Measurements from ENCODE around the gene LRG1.

Gene LRG1

GRCh38 chr19:4539693-4540581, at the start of gene LRG1:
Gene LRG1 (minus strand): TSS chr19:4540036. CDS start chr19:4540013, 23 bp downstream.
- peak; percentile 28 for DNase-seq (ENCODE audit: low read depth)

DNA sequence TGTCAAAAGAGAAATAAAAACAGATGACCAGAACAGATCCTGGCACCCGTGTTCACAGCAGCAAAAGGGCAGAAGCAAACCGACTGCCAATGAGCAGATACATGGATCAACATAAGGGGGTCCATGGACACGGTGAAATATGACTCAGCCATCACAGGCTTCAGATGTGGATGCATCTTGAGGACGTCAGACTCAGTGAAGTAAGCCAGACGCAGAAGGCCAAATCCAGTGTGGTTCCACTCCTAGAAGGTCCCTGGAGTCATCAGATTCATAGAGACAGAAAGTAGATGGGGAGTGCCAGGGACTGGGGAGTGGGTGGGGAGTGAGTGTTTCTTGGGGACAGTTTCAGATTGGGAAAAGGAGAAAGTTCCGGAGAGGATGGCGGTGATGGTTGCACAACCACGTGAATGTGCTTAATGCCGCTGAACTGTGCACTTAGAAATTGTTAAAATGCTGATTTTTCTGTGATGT, 48.5 kb upstream of the LRG1 start:
- DNase-seq (ENCODE audit: low read depth), result no peak

DNA sequence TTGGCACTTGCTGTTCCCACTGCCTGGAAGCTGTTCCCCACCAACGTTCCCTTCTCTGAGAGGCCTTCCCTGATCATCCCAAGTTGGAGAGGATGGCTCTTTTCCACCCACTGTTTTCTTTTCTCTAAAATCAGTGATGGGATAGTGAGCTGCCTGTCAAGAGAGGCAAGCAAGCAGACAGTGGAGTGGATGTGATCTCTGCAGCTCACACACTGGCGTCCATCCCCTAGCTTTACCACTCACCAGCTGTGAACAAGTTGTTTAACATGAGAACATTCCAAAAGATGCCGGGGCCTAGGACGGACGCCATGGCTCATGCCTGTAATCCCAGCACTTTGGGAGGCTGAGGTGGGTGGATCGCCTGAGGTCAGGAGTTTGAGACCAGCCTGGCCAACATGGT, 47.7 kb upstream of the LRG1 start:
- no peak for DNase-seq (ENCODE audit: low read depth)

DNA sequence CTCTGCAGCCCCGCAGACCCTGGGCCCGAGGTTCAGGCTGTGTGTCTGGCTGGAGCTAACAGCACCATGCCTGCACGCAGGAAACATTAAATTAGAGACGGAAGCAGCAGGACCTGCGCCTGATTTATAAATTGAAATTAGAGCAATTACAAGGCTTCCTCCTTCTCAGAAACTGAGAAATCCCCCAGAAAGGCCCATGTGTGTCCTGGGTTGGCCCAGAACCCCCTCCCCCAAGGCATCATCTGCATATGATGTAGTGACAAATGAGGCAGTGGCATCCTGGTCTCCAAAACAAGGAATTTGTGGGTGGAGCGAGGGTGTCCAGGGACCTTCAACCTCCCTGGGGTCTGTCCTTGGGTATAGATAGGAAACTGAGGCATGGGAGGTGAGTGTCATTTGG, 46.9 kb upstream of the LRG1 start:
- no peak for DNase-seq (ENCODE audit: low read depth)

DNA sequence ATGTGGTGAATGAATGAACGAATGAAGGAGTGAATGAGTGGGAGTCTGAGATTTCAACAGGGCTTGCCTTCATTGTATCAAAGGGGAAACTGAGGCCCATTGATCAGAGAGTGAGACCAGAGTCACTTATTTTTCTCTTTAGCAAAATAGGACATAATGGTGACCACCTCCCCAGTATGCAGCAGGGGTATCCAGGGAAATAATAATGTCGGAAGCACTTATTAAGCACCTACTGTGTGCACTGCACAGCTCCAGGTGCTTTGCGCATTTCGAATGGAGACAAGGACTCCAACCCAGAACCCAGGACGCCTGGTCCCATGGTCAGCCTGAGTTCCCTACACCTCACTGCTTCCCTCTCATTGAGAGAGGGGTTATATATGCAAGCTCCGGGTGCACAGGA, 46.4 kb upstream of the LRG1 start:
- DNase-seq (ENCODE audit: low read depth), result no peak

DNA sequence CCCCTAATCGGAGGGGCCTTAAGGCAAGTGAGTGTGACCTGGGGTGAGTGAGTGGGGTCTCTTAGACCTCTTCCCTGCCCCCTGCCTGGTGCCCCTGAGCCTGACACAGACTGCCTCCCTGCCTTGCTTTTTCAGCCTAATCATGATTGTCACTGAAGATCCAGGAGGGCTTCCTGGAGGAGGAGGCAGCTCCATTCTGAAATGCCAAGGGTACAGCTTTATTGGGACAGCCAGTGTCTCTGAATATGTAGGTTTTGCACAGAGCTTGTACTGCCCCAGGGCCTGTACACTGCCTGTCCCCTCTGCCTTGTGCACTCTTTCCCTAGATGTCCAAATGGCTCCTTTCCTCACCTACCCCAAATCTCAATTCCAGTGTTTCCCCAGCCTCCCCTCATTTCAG, 45.7 kb upstream of the LRG1 start:
- DNase-seq (ENCODE audit: low read depth), result no peak

DNA sequence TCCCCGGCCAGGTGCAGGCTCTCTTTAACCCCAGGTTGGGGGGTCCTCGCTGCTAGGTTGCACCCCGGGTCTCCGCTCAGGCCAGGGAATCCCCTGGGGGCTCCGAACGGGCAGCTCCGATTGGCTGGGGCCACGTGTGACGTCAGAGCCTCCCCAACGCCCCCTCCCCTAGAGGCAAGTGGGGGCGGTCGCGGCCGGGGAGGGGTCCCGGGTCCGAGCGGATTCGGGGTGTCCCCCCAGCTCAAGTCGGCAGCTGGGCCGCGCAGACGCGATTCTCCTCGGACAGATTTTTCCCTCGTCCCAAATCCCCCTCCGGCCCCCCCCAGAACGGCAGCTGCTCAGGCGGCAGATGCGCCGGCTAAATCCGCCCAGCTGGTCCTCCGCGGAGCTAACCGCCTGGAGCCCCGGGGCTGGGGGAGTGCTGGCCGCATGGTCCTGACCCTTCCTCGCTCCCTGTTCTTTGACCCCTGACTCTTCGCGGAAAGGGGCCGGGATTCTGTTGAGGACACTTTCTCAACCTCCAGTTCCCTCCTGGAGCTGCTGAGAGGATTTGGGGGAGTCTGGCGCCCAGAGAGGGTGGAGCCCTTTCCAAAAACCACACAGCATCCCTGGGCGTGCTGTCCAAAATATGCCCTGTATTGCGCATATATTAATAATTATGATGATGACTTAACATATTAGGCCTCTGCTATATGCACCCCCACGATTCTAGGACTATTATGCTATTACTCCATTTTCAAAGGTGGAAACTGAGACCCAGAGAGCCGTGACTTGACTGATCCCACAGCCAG, 45.0 kb upstream of the LRG1 start:
- no peak for DNase-seq (ENCODE audit: low read depth)

GRCh38 chr19:4583961-4584669, 44.3 kb upstream of the LRG1 start:
- no peak for DNase-seq (ENCODE audit: low read depth)

GRCh38 chr19:4582980-4583842, 43.4 kb upstream of the LRG1 start:
- DNase-seq (ENCODE audit: low read depth), result no peak

DNA sequence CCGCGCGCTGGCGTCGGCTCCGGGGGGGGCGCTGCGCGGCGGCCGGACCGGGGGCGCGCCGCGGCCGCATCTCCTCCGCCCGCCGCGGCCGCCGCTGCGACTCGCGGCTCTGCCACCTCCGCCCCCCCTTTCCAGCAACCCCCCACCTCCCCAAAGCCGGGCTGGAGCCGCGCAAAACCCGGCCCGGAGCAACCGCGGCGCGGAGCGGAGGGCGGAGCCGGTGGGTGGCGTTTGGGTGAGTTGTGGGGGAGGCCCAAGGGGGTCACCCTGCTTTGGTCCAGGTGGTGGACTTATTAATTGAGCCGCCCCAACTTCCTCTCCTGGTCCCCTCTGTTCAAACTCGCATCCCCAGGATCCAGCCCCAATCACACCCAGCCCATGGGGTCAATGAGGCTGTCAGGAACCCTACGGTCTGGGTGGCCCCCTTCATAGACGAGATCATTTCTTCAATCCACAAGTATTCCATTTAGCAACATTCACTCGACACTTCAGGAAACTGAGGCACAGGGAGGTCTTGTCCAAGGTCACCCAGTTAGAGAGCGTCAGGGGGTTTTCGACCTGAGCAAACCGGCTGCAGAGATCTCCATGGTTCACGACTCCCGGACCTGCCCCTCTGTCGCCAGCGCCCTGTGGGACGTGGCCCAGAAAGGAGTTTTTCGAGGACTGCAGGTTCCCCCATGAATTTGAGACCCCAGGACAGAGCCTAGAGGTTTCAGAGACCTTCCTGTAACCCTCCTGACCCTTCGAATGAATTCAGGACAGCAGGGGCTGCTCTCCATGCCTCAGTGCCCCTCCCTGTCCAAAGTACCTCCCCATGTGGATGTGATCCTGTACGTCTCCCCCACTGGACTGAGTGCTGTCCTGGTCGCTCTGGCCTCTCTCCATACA, 42.1 kb upstream of the LRG1 start:
- DNase-seq (ENCODE audit: low read depth), result no peak

- DNase-seq (ENCODE audit: low read depth), result no peak
Observed at GRCh38 chr19:4580961-4581665, 41.3 kb upstream of the LRG1 start.

DNA sequence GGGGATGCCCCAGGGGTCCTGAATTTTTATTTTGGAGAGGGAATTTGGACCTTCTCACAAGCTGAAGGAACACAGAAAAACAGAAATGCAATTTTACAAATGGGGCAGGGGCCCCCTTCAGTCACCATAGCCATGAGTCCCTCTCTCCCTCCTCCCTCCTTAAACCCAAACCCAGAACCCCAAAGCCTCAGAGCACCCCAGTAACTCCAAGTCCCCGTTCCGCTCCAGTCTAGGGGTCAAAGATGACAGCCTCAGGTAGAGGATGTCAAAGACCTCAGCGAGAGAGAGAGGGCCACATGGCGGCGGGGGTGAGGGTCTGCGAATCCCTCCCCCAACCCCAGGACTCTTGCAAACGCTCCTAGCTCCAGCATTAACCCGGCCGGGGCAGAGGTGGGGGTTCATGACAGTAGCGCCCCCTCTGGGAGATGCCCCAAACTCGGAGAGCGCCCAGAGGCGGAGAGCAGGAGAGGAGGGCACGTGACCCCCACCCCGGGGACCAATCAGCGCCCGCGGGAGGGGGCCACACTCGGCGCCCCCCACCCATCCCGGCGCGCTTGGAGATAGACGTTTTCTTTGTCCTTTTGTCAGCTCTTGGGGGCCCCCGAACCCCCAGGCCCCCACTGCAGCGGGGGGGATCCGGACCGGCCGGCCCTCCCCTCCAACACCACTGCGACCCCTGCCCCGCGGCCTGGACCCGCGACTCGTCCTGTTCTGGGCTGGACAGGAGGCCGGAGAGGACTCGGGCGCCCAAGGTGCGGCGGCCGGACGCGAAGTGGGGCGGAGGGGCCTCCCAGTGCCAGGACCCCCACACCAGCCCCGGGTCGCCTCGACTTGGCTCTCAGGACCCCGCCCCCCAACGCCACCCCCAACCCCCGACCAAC, 40.4 kb upstream of the LRG1 start:
- DNase-seq (ENCODE audit: low read depth), result no peak

- DNase-seq (ENCODE audit: low read depth), result no peak
Observed at GRCh38 chr19:4579389-4579788, 39.6 kb upstream of the LRG1 start.

DNA sequence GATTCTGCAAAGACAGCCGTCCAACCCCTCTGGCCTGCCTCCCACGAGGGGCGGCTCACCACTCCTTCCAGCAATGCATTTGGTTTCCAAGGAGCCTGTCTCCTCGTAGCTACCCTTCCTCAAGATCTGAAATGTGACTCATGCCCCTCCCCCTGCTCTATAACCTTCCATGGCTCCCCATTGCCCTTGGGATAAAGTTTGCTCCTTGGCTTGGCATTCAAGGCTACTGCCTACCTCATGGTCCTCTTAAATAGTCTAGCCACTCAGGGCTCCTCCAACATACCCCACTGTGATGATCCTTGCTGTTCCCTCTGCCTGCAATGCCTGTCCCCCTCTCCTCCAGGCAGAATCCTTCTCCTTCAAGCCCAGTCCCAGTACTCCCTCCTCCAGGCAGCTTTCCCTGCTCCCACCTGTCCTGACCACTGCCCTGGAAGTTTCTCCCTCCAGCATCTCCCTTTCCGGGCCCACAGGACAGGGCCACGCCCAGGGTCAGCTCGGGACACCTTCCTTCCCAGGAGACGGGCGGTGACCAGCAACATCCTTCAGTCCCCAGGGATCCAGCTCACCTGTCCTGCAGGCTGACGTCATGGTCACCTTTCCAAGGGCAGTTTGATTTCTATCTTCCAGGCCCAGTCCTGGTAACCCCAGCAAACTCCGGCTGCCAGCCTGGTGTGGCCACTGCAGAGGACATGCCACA, 38.9 kb upstream of the LRG1 start:
- no peak for DNase-seq (ENCODE audit: low read depth)

- DNase-seq (ENCODE audit: low read depth), result no peak
Observed at GRCh38 chr19:4577020-4577782, 37.4 kb upstream of the LRG1 start.

- DNase-seq (ENCODE audit: low read depth), result peak; percentile 36
Observed at GRCh38 chr19:4576016-4576933, 36.4 kb upstream of the LRG1 start.
